IMR-90 (cell line): Measurements from ENCODE around the gene PRKAR1B.

Experiments used
- BHLHE40 ChIP-seq: fragments of 150-350 bp; IDR thresholded peaks from 2 replicates; pipeline ENCODE4 v1.6.1; 2016; ENCODE audit warnings: mild to moderate bottlenecking, low read depth, low read length
- CEBPB ChIP-seq: IDR thresholded peaks from 2 replicates; pipeline ENCODE4 v1.6.1; 2012; ENCODE audit warnings: low read depth, low read length, improper control_type of control experiment
- FOS ChIP-seq: fragments of 150-350 bp; IDR thresholded peaks from 2 replicates; pipeline ENCODE4 v1.6.1; 2016; ENCODE audit warnings: low read depth, low read length
- MAFK ChIP-seq: IDR thresholded peaks from 2 replicates; pipeline ENCODE4 v1.6.1; 2012; ENCODE audit warnings: low read depth, low read length, improper control_type of control experiment
- MXI1 ChIP-seq: IDR thresholded peaks from 2 replicates; pipeline ENCODE4 v1.6.1; 2012; ENCODE audit warnings: low read depth, mild to moderate bottlenecking, low read length, moderate library complexity, borderline replicate concordance
- POLR2A ChIP-seq: IDR thresholded peaks from 2 replicates; pipeline ENCODE4 v1.6.1; 2012; ENCODE audit warnings: mild to moderate bottlenecking, low read depth, low read length
- RAD21 ChIP-seq: IDR thresholded peaks from 2 replicates; pipeline ENCODE4 v1.6.1; 2012; ENCODE audit warnings: low read length, improper control_type of control experiment
- RCOR1 ChIP-seq: IDR thresholded peaks from 2 replicates; pipeline ENCODE4 v1.6.1; 2012; ENCODE audit warnings: mild to moderate bottlenecking, low read length, improper control_type of control experiment; ENCODE audit not compliant: insufficient replicate concordance
- RFX5 ChIP-seq: IDR thresholded peaks from 2 replicates; pipeline ENCODE4 v1.8.0; 2012; ENCODE audit warnings: low read depth, mild to moderate bottlenecking, low read length, moderate library complexity
- SMC3 ChIP-seq: fragments of 150-350 bp; IDR thresholded peaks from 2 replicates; pipeline ENCODE4 v1.6.1; 2016; ENCODE audit warnings: low read depth, mild to moderate bottlenecking, antibody characterized with exemption, low read length, moderate library complexity
- TF ChIP-seq, protein P1 (sequence below): conservative IDR thresholded peaks from 2 replicates; pipeline ENCODE4 v1.5.1; 2012; ENCODE audit warnings: mild to moderate bottlenecking, low read depth, low read length, improper control_type of control experiment
- TF ChIP-seq, protein P2 (sequence below): fragments of 150-350 bp; IDR thresholded peaks from 2 replicates; pipeline ENCODE4 v1.6.1; 2016; ENCODE audit warnings: low read depth, mild to moderate bottlenecking, low read length, moderate library complexity, borderline replicate concordance
- TF ChIP-seq, protein P3 (sequence below): fragments of 150-350 bp; IDR thresholded peaks from 2 replicates; pipeline ENCODE4 v1.6.1; 2017; ENCODE audit warnings: mild to moderate bottlenecking, antibody characterized with exemption, low read length, low read depth

DNA sequence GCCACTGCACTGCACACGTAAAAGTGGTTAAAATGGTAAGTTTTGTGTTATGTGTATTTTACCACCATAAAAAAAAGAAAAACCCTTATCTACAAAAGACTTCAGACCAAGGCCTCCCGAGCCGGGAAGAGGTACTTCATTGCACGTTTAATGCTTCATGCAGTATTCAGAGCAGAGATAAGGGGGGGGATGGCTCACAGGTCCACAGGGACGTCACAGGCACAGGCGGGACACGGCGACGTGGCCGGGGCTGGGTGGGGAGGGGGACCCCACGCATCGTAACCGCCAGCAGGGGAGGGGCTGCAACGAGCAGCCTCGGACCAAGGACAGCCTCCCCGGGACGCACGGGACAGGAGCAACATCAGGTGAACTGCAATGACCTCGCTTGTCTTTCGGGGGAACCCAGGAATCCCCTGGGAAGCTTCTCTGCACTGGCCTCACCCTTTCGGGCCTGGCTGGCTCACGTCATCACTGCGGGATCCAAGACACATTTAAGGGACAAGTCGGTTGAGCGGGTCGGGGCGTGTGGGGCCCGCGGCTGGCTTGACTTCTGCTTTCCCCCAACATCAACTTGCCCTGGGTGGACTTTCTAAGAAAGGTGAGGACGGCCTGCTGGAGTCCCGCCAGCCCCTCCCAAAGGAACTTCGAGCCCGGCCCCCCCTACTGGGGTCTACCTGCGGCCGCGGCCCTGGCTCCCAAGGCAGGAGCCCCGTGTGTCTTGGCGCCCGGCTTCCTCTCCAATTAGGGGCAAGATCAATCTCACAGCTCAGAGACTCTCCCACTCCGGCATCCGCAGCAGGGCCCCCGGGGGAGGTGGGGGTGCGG lies 177.8 kb downstream of the PRKAR1B start:
- TF ChIP-seq, protein P1, sequence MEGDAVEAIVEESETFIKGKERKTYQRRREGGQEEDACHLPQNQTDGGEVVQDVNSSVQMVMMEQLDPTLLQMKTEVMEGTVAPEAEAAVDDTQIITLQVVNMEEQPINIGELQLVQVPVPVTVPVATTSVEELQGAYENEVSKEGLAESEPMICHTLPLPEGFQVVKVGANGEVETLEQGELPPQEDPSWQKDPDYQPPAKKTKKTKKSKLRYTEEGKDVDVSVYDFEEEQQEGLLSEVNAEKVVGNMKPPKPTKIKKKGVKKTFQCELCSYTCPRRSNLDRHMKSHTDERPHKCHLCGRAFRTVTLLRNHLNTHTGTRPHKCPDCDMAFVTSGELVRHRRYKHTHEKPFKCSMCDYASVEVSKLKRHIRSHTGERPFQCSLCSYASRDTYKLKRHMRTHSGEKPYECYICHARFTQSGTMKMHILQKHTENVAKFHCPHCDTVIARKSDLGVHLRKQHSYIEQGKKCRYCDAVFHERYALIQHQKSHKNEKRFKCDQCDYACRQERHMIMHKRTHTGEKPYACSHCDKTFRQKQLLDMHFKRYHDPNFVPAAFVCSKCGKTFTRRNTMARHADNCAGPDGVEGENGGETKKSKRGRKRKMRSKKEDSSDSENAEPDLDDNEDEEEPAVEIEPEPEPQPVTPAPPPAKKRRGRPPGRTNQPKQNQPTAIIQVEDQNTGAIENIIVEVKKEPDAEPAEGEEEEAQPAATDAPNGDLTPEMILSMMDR: no peak
- TF ChIP-seq POLR2A: no peak
- no peak for TF ChIP-seq CEBPB
- no peak for TF ChIP-seq SMC3
- TF ChIP-seq BHLHE40: no peak
- TF ChIP-seq, protein P2, sequence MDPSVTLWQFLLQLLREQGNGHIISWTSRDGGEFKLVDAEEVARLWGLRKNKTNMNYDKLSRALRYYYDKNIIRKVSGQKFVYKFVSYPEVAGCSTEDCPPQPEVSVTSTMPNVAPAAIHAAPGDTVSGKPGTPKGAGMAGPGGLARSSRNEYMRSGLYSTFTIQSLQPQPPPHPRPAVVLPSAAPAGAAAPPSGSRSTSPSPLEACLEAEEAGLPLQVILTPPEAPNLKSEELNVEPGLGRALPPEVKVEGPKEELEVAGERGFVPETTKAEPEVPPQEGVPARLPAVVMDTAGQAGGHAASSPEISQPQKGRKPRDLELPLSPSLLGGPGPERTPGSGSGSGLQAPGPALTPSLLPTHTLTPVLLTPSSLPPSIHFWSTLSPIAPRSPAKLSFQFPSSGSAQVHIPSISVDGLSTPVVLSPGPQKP: no peak
- TF ChIP-seq RAD21: no peak
- no peak for TF ChIP-seq RFX5
- TF ChIP-seq, protein P3, sequence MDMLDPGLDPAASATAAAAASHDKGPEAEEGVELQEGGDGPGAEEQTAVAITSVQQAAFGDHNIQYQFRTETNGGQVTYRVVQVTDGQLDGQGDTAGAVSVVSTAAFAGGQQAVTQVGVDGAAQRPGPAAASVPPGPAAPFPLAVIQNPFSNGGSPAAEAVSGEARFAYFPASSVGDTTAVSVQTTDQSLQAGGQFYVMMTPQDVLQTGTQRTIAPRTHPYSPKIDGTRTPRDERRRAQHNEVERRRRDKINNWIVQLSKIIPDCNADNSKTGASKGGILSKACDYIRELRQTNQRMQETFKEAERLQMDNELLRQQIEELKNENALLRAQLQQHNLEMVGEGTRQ: no peak
- no peak for TF ChIP-seq MXI1
- no peak for TF ChIP-seq RCOR1
- no peak for TF ChIP-seq MAFK
- TF ChIP-seq FOS: no peak
